ENCODE data around the gene JAZF1.
"Not testable (repeated sequence)": the region's sequence is repeated elsewhere in the genome, so short reads cannot be mapped to it uniquely, and the experiment has no call there.

Gene JAZF1

GRCh38 chr7:28033386-28033785 lies 147.2 kb downstream of the JAZF1 start:
- DNase-seq = no peak

- DNase-seq = no peak
Observed at GRCh38 chr7:28032738-28033380, 147.7 kb downstream of the JAZF1 start.

- DNase-seq = peak; percentile 32
Observed at GRCh38 chr7:28029051-28029450, 151.5 kb downstream of the JAZF1 start.

- DNase-seq = no peak
Observed at GRCh38 chr7:28028471-28028870, 152.1 kb downstream of the JAZF1 start.

- no peak for DNase-seq
Observed at GRCh38 chr7:28026237-28026636, 154.4 kb downstream of the JAZF1 start.

GRCh38 chr7:28024786-28025334 lies 155.7 kb downstream of the JAZF1 start:
- DNase-seq = no peak

GRCh38 chr7:28020302-28020940 lies 160.2 kb downstream of the JAZF1 start:
- peak; percentile 92 for DNase-seq

GRCh38 chr7:28018856-28019465 lies 161.6 kb downstream of the JAZF1 start:
- no peak for DNase-seq

- no peak for DNase-seq
Observed at GRCh38 chr7:28018446-28018845, 162.1 kb downstream of the JAZF1 start.

- no peak for DNase-seq
Observed at GRCh38 chr7:28018020-28018419, 162.6 kb downstream of the JAZF1 start.

GRCh38 chr7:28017372-28017771 lies 163.2 kb downstream of the JAZF1 start:
- DNase-seq = no peak

- DNase-seq = no peak
Observed at GRCh38 chr7:28016297-28016696, 164.3 kb downstream of the JAZF1 start.

GRCh38 chr7:28015169-28015568 lies 165.4 kb downstream of the JAZF1 start:
- DNase-seq = no peak

- not testable (repeated sequence) for DNase-seq
Observed at GRCh38 chr7:28014340-28014739, 166.3 kb downstream of the JAZF1 start.

- DNase-seq = no peak
Observed at GRCh38 chr7:28013441-28013840, 167.2 kb downstream of the JAZF1 start.

- DNase-seq = no peak
Observed at GRCh38 chr7:28013019-28013418, 167.6 kb downstream of the JAZF1 start.

GRCh38 chr7:28008911-28009310 lies 171.7 kb downstream of the JAZF1 start:
- no peak for DNase-seq

- DNase-seq = no peak
Observed at GRCh38 chr7:28008171-28008570, 172.4 kb downstream of the JAZF1 start.

GRCh38 chr7:28006491-28006890 lies 174.1 kb downstream of the JAZF1 start:
- no peak for DNase-seq

- DNase-seq = no peak
Observed at GRCh38 chr7:28005847-28006231, 174.8 kb downstream of the JAZF1 start.

- no peak for DNase-seq
Observed at GRCh38 chr7:28005075-28005846, 175.3 kb downstream of the JAZF1 start.

- DNase-seq = no peak
Observed at GRCh38 chr7:28003408-28003807, 177.2 kb downstream of the JAZF1 start.

- no peak for DNase-seq
Observed at GRCh38 chr7:28002638-28003037, 178.0 kb downstream of the JAZF1 start.
